ENCODE data around the gene MAB21L3. TPM values are rescaled to one million over a fixed set of nuclear protein-coding genes. Genes with fewer than 3 reads are reported as not detected.

Gene MAB21L3
- total and polyA plus RNA-seq, 8 donors, result 0.18 to 0.60 TPM; not detected in 6

GRCh38 chr1:116148967-116149366, 37.8 kb downstream of the MAB21L3 start:
- H3K4me1 ChIP-seq, result peaks cover 12 to 27% (median 19%) of the 10 kb centered on the region in 4 donors
- intact Hi-C loops (cut with DNase I; ENCODE audit: low total_unique reads), result no loop called here
- no peaks in the 10 kb centered on the region for H3K27me3 ChIP-seq
- H3K36me3 ChIP-seq, result no peaks in the 10 kb centered on the region
- TF ChIP-seq EP300 (IDR thresholded peaks at IDR 0.05), result no peak
- TF ChIP-seq, protein P1, sequence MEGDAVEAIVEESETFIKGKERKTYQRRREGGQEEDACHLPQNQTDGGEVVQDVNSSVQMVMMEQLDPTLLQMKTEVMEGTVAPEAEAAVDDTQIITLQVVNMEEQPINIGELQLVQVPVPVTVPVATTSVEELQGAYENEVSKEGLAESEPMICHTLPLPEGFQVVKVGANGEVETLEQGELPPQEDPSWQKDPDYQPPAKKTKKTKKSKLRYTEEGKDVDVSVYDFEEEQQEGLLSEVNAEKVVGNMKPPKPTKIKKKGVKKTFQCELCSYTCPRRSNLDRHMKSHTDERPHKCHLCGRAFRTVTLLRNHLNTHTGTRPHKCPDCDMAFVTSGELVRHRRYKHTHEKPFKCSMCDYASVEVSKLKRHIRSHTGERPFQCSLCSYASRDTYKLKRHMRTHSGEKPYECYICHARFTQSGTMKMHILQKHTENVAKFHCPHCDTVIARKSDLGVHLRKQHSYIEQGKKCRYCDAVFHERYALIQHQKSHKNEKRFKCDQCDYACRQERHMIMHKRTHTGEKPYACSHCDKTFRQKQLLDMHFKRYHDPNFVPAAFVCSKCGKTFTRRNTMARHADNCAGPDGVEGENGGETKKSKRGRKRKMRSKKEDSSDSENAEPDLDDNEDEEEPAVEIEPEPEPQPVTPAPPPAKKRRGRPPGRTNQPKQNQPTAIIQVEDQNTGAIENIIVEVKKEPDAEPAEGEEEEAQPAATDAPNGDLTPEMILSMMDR (IDR thresholded peaks at IDR 0.05), result no peak
- no peak for TF ChIP-seq POLR2AphosphoS5 (IDR thresholded peaks at IDR 0.05)
- no peak for TF ChIP-seq POLR2A (IDR thresholded peaks at IDR 0.05)
- peaks cover under 1 to 4% (median 3%) of the 10 kb centered on the region in 4 donors for H3K9me3 ChIP-seq
- H3K27ac ChIP-seq, result no peak overlapping the region
- H3K4me3 ChIP-seq, result no peak overlapping the region
- no peak for DNase-seq
- WGBS, 5 donors, result 80 to 91% (median 88%) methylated on average over 3 of the region's 3 CpGs

GRCh38 chr1:116150368-116150767, 39.2 kb downstream of the MAB21L3 start:
- 93 to 98% (median 94%) methylated on average over 4 of the region's 4 CpGs for WGBS, 5 donors
- intact Hi-C loops (cut with DNase I; ENCODE audit: low total_unique reads), result no loop called here
- no peak for TF ChIP-seq POLR2AphosphoS5 (IDR thresholded peaks at IDR 0.05)
- no peak for TF ChIP-seq EP300 (IDR thresholded peaks at IDR 0.05)

DNA sequence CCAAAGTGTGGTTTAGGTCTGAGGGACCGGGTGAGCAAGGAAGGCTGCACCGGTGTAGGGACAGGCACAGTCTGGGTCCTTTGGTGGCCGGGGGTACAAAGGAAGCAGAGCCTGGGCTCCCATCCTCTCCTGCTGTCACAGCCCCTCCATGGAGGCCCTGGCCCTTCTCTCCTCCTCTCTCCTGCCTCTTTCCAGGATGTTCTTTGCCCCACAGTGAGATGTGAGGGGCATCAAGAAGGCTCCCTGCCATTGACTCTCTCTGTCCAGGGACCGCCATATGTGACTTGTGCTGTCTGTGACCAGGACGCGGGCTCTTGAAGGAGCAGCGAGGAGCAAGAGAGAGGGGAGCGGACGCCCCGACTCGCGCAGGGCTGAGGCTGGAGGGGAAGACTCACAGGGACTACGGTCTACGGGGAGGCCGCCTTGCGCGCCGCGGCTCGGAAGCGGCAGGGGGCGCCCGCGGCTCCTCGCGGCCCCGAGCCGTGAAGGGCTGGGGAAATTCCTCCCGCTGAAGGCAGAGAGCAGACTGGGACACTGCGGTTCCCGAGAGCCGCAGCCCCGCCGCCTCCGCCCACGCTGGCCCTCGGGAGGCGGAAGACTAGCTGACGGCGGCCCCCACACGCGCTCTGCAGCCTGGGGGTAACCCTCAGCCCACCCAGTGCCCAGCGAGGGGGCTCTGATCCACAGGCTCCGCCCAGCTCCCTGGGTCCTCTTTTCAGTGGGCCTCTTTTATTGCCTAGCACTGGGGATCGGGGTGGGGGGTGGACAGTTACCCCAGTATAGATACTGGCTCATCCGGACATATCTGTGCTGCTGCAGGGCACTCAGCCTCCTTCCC, 40.8 kb downstream of the MAB21L3 start:
- peak overlapping the region; percentile 40 to 52 (median 44) for H3K4me3 ChIP-seq

More at GRCh38 chr1:116150368-116150767, 39.2 kb downstream of the MAB21L3 start:
- H3K27me3 ChIP-seq, result no peaks in the 10 kb centered on the region
- no peaks in the 10 kb centered on the region for H3K36me3 ChIP-seq
- H3K4me3 ChIP-seq, result no peak overlapping the region
- no peak overlapping the region for H3K27ac ChIP-seq
- no peak for DNase-seq
- no peaks in the 10 kb centered on the region for H3K9me3 ChIP-seq
- H3K4me1 ChIP-seq, result peaks cover 12 to 30% (median 19%) of the 10 kb centered on the region in 4 donors

DNA sequence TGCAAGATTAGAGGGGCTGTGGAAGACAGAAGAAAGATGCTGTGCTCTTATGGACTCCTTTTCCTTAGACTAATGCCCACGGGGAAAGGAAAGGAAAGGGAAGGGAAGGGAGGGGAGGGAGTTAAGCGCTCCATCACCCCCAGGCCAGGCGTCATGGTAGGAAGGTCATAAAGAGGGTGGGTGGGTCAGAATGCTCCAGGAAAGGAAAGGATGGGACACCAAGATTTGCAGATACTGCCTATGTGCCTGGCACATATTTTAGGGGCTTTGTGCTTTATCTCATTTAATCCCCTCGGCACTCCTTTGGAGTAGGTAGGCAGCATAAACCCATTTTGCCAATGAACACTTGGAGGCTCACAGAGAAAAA, 41.4 kb downstream of the MAB21L3 start:
- no peak for TF ChIP-seq EP300 (IDR thresholded peaks at IDR 0.05)
- TF ChIP-seq POLR2AphosphoS5 (IDR thresholded peaks at IDR 0.05), result no peak
- TF ChIP-seq, protein P1 (IDR thresholded peaks at IDR 0.05), result no peak
- no peak for TF ChIP-seq POLR2A (IDR thresholded peaks at IDR 0.05)
- DNase-seq, result no peak
- peak overlapping the region; percentile 62 to 80 (median 66) for H3K27ac ChIP-seq
- H3K9me3 ChIP-seq, result no peaks in the 10 kb centered on the region
- intact Hi-C loops (cut with DNase I; ENCODE audit: low total_unique reads), result no loop called here
- peak overlapping the region; percentile 40 to 52 (median 44) for H3K4me3 ChIP-seq
- no peaks in the 10 kb centered on the region for H3K36me3 ChIP-seq
- no peaks in the 10 kb centered on the region for H3K27me3 ChIP-seq
- 63 to 81% (median 72%) methylated on average over 3 to 4 of the region's 4 CpGs for WGBS, 5 donors
- peaks cover 12 to 30% (median 19%) of the 10 kb centered on the region in 4 donors for H3K4me1 ChIP-seq

More for the DNA sequence above, 40.8 kb downstream of the MAB21L3 start:
- Histone ChIP-seq H3K4me1 (peaks cover 12 to 30% (median 19%) of the 10 kb centered on the region in 4 donors), H3K27ac (peak overlapping the region; percentile 58 to 80 (median 66)), H3K36me3 (no peaks in the 10 kb centered on the region), H3K9me3 (no peaks in the 10 kb centered on the region), H3K27me3 (no peaks in the 10 kb centered on the region)
- WGBS, 5 donors, result 8 to 21% (median 8%) methylated on average over 14 to 46 of the region's 46 CpGs
- no peak for TF ChIP-seq EP300 (IDR thresholded peaks at IDR 0.05)
- TF ChIP-seq POLR2AphosphoS5 (IDR thresholded peaks at IDR 0.05), result peak in 2 of 3 donors; percentile 25 to 52
- TF ChIP-seq, protein P1 (IDR thresholded peaks at IDR 0.05), result peak in 5 of 7 experiments; percentile 79 to 91 (median 90)
- intact Hi-C loops (cut with DNase I; ENCODE audit: low total_unique reads), result no loop called here
- peak; percentile 82 to 94 for DNase-seq
